GM19452 (cell line): Measurements from ENCODE around the gene CAMSAP3.

Source experiments
- ATAC-seq: cut with Tn5 transposase; IDR thresholded peaks from one replicate; pipeline ENCODE4 v1.9.1; 2021; ENCODE audit not compliant: unreplicated experiment

CAMSAP3 gene

GRCh38 chr19:7645656-7646425 lies 50.2 kb downstream of the CAMSAP3 start:
- no peak for ATAC-seq

GRCh38 chr19:7646426-7646700 lies 50.7 kb downstream of the CAMSAP3 start:
- no peak for ATAC-seq

GRCh38 chr19:7647156-7647555 lies 51.5 kb downstream of the CAMSAP3 start:
- ATAC-seq, result no peak

GRCh38 chr19:7648265-7649014 lies 52.8 kb downstream of the CAMSAP3 start:
- no peak for ATAC-seq

- no peak for ATAC-seq
Observed at GRCh38 chr19:7650148-7650547, 54.5 kb downstream of the CAMSAP3 start.

- ATAC-seq, result no peak
Observed at GRCh38 chr19:7652061-7652641, 56.5 kb downstream of the CAMSAP3 start.

GRCh38 chr19:7654401-7654800 lies 58.7 kb downstream of the CAMSAP3 start:
- ATAC-seq, result no peak

- no peak for ATAC-seq
Observed at GRCh38 chr19:7655581-7655980, 59.9 kb downstream of the CAMSAP3 start.

- ATAC-seq, result no peak
Observed at GRCh38 chr19:7657131-7657751, 61.6 kb downstream of the CAMSAP3 start.

- no peak for ATAC-seq
Observed at GRCh38 chr19:7658219-7658686, 62.6 kb downstream of the CAMSAP3 start.

GRCh38 chr19:7661744-7662538 lies 66.3 kb downstream of the CAMSAP3 start:
- ATAC-seq, result no peak

- no peak for ATAC-seq
Observed at GRCh38 chr19:7662657-7663056, 67.0 kb downstream of the CAMSAP3 start.

GRCh38 chr19:7663706-7664105 lies 68.0 kb downstream of the CAMSAP3 start:
- no peak for ATAC-seq

GRCh38 chr19:7665076-7665475 lies 69.4 kb downstream of the CAMSAP3 start:
- ATAC-seq, result no peak
